ENCODE data around the gene LRAT. TPM values are rescaled to one million over a fixed set of nuclear protein-coding genes. Genes with fewer than 3 reads are reported as not detected.
"Not testable (repeated sequence)": the region's sequence is repeated elsewhere in the genome, so short reads cannot be mapped to it uniquely, and the experiment has no call there.

Gene LRAT
- total RNA-seq, result under 0.01 TPM

DNA sequence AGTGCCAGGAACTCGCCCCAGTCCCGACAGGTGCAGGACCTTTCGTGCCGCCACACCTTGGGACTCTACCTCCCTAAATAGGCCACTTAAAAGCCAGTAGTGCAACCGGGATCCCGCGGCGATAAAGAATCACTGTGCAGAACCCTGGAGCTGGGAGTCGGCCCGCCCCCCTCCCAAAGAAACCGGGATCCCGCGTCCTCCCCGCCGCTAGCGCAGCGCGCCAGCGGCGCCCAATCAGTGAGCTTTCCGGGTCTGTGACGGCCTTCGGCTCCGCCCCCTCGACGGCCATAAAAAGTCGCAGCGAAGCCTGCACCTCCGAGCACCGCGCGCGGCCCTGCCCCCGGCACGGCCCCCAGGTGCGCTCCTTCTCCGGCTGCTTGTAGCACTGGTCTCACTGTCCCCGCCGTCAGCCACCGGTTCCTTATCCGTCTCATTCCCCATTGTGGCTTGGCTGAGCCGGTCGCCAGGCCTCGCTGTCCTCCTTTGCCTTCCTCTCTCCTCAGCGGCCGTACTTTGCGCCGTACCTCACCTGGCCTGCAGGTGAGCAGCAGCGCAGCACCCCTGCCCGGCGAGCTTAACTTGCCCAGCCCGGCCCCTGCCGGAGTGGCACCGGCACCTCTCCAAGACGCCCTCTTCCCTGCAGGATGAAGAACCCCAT lies at the start of gene LRAT:
LRAT (plus strand) TSS at position 318 of the 658 bp plus-strand sequence; CDS start at position 645, 327 bp downstream.
- DNase-seq (ENCODE audit: low read depth in 2 of 3, low spot score in 2 of 3), result peak in 2 of 3 donors; percentile 52 to 59

GRCh38 chr4:154707877-154708276 lies 35.9 kb upstream of the LRAT start:
- DNase-seq (ENCODE audit: low read depth in 2 of 3, low spot score in 2 of 3), result no peak

DNA sequence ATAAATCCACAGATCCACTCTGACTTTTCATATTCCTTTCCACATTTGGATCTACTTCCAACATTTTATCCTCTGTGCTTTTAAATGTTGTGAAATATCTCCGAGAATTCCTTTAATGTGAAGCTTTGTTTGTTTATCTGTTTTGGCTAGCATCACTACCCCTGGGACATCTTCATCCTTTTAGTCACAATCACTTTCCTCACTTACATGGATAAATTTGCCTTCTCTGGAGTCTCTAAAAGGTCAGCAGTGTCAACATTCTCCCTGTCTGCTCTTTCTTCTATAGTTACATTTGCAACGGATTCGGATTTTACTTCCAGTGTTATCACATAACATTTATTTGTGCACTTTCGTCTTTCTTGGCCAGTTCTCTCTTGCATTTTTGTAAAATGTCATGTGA lies 34.2 kb upstream of the LRAT start:
- no peak for DNase-seq (ENCODE audit: low read depth in 2 of 3, low spot score in 2 of 3)

DNA sequence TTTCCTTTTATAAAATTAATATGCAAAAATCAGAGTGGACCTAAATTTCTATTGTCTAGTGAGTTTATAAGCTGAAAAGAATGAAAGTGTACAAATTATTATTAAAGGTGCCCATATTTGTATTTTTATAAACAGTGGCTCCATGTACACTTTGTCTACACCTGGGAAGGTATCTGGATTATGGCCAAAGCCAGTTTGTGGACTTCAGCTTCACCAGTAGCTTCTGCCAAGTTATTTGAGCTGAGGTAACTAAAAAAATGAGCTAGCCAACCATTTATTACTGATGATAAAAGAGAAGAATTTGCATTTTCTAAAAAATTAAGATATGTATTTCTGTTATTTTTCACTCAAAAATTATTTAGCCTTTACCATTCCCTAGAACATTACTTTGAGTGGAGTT lies 32.3 kb upstream of the LRAT start:
- DNase-seq (ENCODE audit: low read depth in 2 of 3, low spot score in 2 of 3), result no peak

- no peak for DNase-seq (ENCODE audit: low read depth in 2 of 3, low spot score in 2 of 3)
Measured at GRCh38 chr4:154714339-154715040, 29.3 kb upstream of the LRAT start.

DNA sequence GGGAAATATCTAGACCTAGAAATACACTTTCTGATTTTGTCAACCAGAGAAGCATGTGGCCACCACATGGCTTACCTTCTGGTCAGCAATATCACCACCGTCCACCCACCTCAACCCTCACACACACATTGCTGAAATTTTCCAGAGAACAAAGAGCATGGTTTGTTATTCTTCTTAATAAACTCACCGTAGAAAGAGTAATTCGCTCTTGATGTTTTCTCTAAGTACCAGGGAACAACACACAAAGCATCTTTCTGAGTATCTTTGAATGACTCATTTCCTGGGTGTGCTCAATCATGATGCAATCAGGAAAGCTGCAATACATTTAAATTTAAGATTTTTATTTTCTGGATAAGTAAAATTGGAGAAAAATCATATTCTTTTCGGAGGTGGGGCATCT lies 24.7 kb upstream of the LRAT start:
- DNase-seq (ENCODE audit: low read depth in 2 of 3, low spot score in 2 of 3), result no peak

- no peak for DNase-seq (ENCODE audit: low read depth in 2 of 3, low spot score in 2 of 3)
Measured at GRCh38 chr4:154720123-154720522, 23.7 kb upstream of the LRAT start.

GRCh38 chr4:154720618-154721267 lies 23.1 kb upstream of the LRAT start:
- no peak for DNase-seq (ENCODE audit: low read depth in 2 of 3, low spot score in 2 of 3)

DNA sequence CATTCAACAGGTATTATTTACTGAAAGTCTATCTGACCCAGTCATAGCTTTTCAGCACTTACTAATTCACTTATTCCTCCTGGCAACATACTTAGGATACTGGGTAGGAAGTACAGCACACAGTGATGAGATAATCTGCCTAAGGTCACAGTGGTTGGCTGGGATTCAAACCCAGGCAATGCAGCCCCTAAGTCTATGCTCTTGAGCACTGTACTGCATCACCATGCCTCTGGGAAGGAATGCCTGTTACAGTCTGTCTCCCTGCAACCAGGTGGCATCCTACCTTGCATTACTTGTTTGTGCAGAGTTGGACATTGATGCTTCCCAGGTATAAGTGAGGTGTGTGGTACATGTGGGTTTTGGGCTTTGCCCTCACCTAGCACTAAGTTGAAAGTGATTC lies 21.5 kb upstream of the LRAT start:
- DNase-seq (ENCODE audit: low read depth in 2 of 3, low spot score in 2 of 3), result no peak

DNA sequence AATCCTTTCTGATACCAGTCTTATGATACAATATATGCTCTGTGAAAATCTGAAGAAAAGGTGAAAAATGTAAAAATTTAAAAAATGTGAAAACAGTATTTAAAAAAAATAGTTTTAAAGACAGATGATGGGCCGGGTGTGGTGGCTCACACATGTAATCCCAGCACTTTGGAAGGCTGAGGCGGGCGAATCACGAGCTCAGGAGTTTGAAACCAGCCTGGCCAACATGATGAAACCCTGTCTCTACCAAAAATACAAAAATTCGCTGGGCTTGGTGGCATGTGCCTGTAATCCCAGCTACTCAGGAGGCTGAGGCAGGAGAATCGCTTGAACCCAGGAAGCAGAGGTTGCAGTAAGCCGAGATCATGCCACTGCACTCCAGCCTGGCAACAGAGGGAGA lies 20.2 kb upstream of the LRAT start:
- DNase-seq (ENCODE audit: low read depth in 2 of 3, low spot score in 2 of 3), result not testable (repeated sequence)

GRCh38 chr4:154727540-154727939 lies 16.3 kb upstream of the LRAT start:
- no peak for DNase-seq (ENCODE audit: low read depth in 2 of 3, low spot score in 2 of 3)

GRCh38 chr4:154731756-154732155 lies 12.0 kb upstream of the LRAT start:
- DNase-seq (ENCODE audit: low read depth in 2 of 3, low spot score in 2 of 3), result no peak

GRCh38 chr4:154732669-154733068 lies 11.1 kb upstream of the LRAT start:
- no peak for DNase-seq (ENCODE audit: low read depth in 2 of 3, low spot score in 2 of 3)

DNA sequence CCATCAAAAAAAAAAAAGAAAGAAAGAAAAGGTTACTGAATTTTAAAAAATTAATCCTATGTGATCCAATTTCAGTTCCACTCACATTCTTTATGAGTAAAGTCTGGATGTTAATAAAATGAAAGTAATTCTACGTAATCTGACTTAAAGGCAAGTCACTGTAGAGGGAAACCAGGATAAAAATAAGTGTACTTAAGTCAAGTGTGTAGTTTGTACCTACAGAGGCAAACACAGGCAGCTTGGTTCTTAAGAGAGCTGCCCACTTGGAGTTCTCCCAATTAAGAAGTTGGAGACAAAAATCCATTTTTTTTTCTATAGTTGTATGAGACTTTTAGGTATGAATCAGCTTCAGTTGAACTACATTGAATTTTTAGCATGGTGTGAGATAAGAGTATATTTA lies 7.0 kb upstream of the LRAT start:
- DNase-seq (ENCODE audit: low read depth in 2 of 3, low spot score in 2 of 3), result no peak

GRCh38 chr4:154738426-154738825 lies 5.4 kb upstream of the LRAT start:
- DNase-seq (ENCODE audit: low read depth in 2 of 3, low spot score in 2 of 3), result no peak

- DNase-seq (ENCODE audit: low read depth in 2 of 3, low spot score in 2 of 3), result no peak
Measured at GRCh38 chr4:154739111-154739510, 4.7 kb upstream of the LRAT start.

DNA sequence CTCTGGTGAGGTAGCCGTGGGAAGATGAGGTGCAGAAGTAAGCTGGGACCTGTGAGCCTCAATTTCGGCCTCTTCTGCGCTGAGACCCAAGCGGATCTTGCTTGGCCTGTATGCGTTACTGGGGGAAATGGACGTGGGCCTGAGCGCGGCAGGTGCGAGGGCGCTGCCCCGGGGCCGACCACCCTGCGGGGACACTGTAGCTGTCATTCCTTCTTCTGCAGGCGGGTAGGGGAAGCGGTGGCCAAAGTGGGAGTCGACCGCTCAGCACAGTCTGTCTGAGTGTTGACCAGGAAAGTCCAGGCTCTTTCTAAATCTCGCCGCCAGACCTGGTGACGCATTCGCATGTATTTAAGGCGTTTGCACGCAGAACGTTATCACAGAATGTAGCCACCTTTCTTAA lies 3.3 kb upstream of the LRAT start:
- no peak for DNase-seq (ENCODE audit: low read depth in 2 of 3, low spot score in 2 of 3)

DNA sequence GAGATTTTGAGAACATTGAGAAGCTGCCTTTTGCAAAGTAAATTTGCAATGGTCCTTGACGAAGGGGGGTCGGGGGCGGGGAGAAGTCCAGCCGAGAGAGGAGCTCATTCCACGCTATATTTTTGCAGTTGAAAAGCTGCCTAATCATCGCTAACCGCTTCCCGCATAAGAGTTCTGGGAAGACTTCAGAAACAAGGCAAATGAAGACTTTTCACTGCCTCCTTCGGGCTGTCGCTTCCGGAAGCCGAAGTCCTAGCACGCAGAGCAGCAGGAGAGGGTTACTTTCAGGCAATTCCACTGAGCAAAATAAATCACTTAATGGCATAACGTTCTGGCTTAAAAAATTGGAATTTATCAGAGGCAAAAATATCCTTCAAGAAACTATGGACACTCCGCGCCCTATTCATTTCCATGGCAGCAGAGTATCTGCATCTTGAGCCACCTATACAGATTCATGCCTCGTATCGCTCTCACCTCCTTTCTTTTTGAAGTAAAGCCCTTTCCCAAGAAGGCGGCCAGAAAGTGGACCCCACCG lies 2.6 kb upstream of the LRAT start:
- DNase-seq (ENCODE audit: low read depth in 2 of 3, low spot score in 2 of 3), result no peak

DNA sequence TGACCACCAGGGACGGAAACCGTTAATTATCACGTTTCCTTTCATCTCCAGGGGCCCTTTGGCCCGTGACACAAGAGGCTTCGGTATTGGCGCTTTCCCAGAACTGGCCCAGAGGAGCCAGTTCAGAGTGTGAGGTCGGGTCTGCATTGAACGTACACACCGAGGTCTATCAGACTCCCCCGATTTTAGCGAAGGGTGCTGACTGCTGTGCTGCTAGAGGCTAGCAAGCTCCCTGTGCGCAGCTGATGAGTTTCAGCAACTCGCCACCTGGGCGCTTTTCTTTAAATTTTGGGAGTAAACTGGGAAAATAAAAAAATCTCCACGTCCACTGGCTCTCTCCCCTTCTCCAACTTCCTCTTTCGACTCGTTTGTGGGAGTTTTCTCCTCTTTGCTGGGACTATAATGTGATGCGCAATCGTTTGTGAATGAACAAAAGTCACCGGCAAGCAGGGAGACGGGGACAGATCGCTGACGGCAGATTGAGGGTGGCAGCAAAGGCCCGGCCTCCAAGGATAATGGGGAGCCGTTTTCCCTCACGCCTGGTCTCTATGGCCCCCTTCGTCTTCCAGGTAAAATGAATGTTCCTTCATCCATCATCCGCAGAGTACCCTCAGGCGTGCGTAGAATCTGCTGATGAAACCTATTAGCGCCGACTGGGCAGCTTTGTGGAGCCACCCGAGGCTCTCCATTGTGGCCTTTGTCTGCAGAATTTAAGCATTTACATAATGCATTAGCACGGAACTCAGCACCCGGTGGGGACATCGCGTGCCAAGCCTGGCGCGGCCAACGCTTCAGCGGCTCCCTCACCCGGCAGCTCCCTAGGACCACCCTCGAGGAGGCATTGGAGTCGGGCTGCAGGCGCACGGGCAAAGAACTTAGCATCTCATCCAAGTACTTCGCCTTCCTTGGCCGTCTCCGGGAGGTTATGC lies 1.6 kb upstream of the LRAT start:
- DNase-seq (ENCODE audit: low read depth in 2 of 3, low spot score in 2 of 3), result peak in 2 of 3 donors; percentile 31 to 40

- DNase-seq (ENCODE audit: low read depth in 2 of 3, low spot score in 2 of 3), result peak in 1 of 3 donors; percentile 21
Measured at GRCh38 chr4:154744341-154744926, 634 bp downstream of the LRAT start.

All from hematopoietic multipotent progenitor cell (in vitro differentiated cells).